ENCODE results near the gene ALDH5A1.

The ALDH5A1 gene

GRCh38 chr6:24522228-24523176 is 27.7 kb downstream of the ALDH5A1 start:
- no peak for DNase-seq (ENCODE audit: low read depth in 1 of 2, low spot score in 1 of 2)

- no peak for DNase-seq (ENCODE audit: low read depth in 1 of 2, low spot score in 1 of 2)
Observed at GRCh38 chr6:24524329-24524728, 29.6 kb downstream of the ALDH5A1 start.

- DNase-seq (ENCODE audit: low read depth in 1 of 2, low spot score in 1 of 2) = no peak
Observed at GRCh38 chr6:24524805-24525204, 30.0 kb downstream of the ALDH5A1 start.

- DNase-seq (ENCODE audit: low read depth in 1 of 2, low spot score in 1 of 2) = no peak
Observed at GRCh38 chr6:24529985-24530384, 35.2 kb downstream of the ALDH5A1 start.

GRCh38 chr6:24534329-24534728 is 39.6 kb downstream of the ALDH5A1 start:
- no peak for DNase-seq (ENCODE audit: low read depth in 1 of 2, low spot score in 1 of 2)

- DNase-seq (ENCODE audit: low read depth in 1 of 2, low spot score in 1 of 2) = no peak
Observed at GRCh38 chr6:24535210-24535609, 40.4 kb downstream of the ALDH5A1 start.

- no peak for DNase-seq (ENCODE audit: low read depth in 1 of 2, low spot score in 1 of 2)
Observed at GRCh38 chr6:24536466-24536865, 41.7 kb downstream of the ALDH5A1 start.

GRCh38 chr6:24537082-24537699 is 42.4 kb downstream of the ALDH5A1 start:
- DNase-seq (ENCODE audit: low read depth in 1 of 2, low spot score in 1 of 2) = no peak

GRCh38 chr6:24537771-24538385 is 43.1 kb downstream of the ALDH5A1 start:
- no peak for DNase-seq (ENCODE audit: low read depth in 1 of 2, low spot score in 1 of 2)

GRCh38 chr6:24539416-24539815 is 44.6 kb downstream of the ALDH5A1 start:
- no peak for DNase-seq (ENCODE audit: low read depth in 1 of 2, low spot score in 1 of 2)

- DNase-seq (ENCODE audit: low read depth in 1 of 2, low spot score in 1 of 2) = no peak
Observed at GRCh38 chr6:24540197-24540596, 45.4 kb downstream of the ALDH5A1 start.

GRCh38 chr6:24543683-24544082 is 48.9 kb downstream of the ALDH5A1 start:
- no peak for DNase-seq (ENCODE audit: low read depth in 1 of 2, low spot score in 1 of 2)

- DNase-seq (ENCODE audit: low read depth in 1 of 2, low spot score in 1 of 2) = no peak
Observed at GRCh38 chr6:24545183-24545582, 50.4 kb downstream of the ALDH5A1 start.

GRCh38 chr6:24545691-24546090 is 50.9 kb downstream of the ALDH5A1 start:
- no peak for DNase-seq (ENCODE audit: low read depth in 1 of 2, low spot score in 1 of 2)

- DNase-seq (ENCODE audit: low read depth in 1 of 2, low spot score in 1 of 2) = no peak
Observed at GRCh38 chr6:24546439-24546838, 51.7 kb downstream of the ALDH5A1 start.

- DNase-seq (ENCODE audit: low read depth in 1 of 2, low spot score in 1 of 2) = peak; percentile 2 to 9
Observed at GRCh38 chr6:24547243-24547642, 52.5 kb downstream of the ALDH5A1 start.

- DNase-seq (ENCODE audit: low read depth in 1 of 2, low spot score in 1 of 2) = no peak
Observed at GRCh38 chr6:24549158-24549557, 54.4 kb downstream of the ALDH5A1 start.

- DNase-seq (ENCODE audit: low read depth in 1 of 2, low spot score in 1 of 2) = no peak
Observed at GRCh38 chr6:24549674-24550353, 55.0 kb downstream of the ALDH5A1 start.

GRCh38 chr6:24551139-24551538 is 56.4 kb downstream of the ALDH5A1 start:
- DNase-seq (ENCODE audit: low read depth in 1 of 2, low spot score in 1 of 2) = no peak

GRCh38 chr6:24554474-24554873 is 59.7 kb downstream of the ALDH5A1 start:
- no peak for DNase-seq (ENCODE audit: low read depth in 1 of 2, low spot score in 1 of 2)

- no peak for DNase-seq (ENCODE audit: low read depth in 1 of 2, low spot score in 1 of 2)
Observed at GRCh38 chr6:24558516-24558915, 63.7 kb downstream of the ALDH5A1 start.

Measured in activated CD4-positive, alpha-beta T cell treated with anti-CD3 and anti-CD28 coated beads, Interleukin-2, amount 50 U/mL, for 24 hours (primary cell).